Fibroblast of mammary gland (primary cell): Measurements from ENCODE around the gene CCDC141.

Experiments used
- DNase-seq: peaks from one replicate; pipeline ENCODE4 v3.0.0-alpha.2; 2010; ENCODE audit warnings: low read depth
- H3K4me3 ChIP-seq: 2 replicates; pipeline ENCODE4 v1.5.1; 2011; ENCODE audit warnings: low read depth, mild to moderate bottlenecking, low read length, moderate library complexity; ENCODE audit not compliant: control insufficient read depth
- TF ChIP-seq, protein P1 (sequence below): conservative IDR thresholded peaks from 2 replicates; pipeline ENCODE4 v1.5.1; 2011; ENCODE audit warnings: low read depth, low read length, inconsistent platforms; ENCODE audit not compliant: control insufficient read depth, insufficient read depth

Gene CCDC141

DNA sequence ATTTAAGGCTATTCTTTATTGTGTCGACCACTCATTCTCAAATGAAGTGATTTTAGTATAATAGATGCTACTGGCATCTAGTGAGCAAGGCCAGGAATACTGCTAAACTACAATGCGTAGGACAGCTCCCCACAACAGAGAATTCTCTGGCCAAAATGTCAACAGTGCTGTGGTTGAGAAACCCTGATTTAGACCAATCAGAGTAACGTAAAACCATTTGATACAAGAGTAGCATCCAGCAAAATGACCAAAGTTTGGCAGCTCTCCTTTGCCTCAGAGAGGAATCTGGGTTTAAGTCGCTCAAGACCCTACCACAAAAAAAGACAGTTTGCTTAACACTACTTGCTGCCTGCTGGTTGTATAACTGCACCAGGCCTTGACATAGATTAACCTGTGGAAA is 205.7 kb downstream of the CCDC141 start:
- TF ChIP-seq, protein P1, sequence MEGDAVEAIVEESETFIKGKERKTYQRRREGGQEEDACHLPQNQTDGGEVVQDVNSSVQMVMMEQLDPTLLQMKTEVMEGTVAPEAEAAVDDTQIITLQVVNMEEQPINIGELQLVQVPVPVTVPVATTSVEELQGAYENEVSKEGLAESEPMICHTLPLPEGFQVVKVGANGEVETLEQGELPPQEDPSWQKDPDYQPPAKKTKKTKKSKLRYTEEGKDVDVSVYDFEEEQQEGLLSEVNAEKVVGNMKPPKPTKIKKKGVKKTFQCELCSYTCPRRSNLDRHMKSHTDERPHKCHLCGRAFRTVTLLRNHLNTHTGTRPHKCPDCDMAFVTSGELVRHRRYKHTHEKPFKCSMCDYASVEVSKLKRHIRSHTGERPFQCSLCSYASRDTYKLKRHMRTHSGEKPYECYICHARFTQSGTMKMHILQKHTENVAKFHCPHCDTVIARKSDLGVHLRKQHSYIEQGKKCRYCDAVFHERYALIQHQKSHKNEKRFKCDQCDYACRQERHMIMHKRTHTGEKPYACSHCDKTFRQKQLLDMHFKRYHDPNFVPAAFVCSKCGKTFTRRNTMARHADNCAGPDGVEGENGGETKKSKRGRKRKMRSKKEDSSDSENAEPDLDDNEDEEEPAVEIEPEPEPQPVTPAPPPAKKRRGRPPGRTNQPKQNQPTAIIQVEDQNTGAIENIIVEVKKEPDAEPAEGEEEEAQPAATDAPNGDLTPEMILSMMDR = no peak
- no peak overlapping the region for H3K4me3 ChIP-seq
- DNase-seq = no peak

GRCh38 chr2:178843697-178844096 is 206.2 kb downstream of the CCDC141 start:
- TF ChIP-seq, protein P1 = no peak
- no peak for DNase-seq
- no peak overlapping the region for H3K4me3 ChIP-seq

DNA sequence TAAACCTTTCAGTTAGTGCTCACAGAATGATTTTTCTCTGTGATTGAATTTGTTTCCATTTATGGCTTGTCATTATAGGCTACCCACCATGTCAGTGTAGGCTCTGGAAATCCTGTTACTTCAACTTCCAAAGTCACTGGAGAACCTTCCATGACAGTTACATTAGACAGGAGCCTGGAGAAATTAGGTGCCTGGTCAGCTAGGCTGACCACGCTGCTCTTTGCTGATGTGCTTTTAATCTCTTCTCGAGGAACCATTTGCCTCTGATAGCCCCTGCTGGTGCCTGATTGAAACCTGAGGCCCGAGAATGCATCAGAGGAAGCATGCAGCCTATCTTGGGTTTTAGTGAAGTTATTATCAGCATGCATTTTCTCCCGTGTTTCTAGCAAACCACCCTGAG is 213.1 kb downstream of the CCDC141 start:
- H3K4me3 ChIP-seq = no peak overlapping the region
- no peak for DNase-seq
- TF ChIP-seq, protein P1 = no peak

DNA sequence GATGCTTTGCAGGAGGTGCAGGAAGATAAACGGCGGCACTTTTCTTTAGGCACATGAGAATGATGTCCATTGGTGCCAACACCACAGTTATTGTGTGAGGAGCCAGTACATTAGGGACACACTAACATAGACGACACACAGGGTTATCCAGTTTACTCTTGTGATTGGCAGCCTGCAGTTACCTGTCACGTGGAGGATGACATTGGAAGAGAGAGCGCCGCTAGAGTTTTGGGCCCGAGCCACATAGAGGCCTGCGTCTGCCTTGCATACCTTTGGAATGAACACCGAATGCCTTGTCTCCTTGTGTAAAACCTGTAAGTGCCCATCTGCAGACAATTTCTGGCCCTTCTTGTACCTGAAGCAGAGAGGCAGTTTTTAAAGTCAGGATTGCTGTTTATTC is 215.9 kb downstream of the CCDC141 start:
- TF ChIP-seq, protein P1 = no peak
- no peak for DNase-seq
- H3K4me3 ChIP-seq = no peak overlapping the region

DNA sequence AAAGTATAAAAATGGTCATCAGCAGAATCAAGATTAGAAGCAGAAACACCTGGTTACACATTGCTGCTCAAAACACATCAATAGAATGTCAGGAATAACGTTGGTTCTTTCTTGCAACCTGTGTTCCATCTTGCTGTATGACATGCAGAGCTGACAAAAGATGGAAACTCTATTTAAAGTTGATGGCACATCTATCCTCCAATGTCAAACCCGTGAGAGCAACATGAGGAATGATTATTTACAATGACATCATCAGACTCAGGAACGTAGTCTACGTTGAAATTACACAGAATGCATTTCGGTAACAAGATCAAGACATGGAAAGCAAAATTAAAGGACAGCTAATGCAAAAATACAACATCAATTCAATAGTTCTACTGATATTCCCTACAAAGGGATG is 216.6 kb downstream of the CCDC141 start:
- DNase-seq = no peak
- no peak overlapping the region for H3K4me3 ChIP-seq
- TF ChIP-seq, protein P1 = no peak

GRCh38 chr2:178830451-178830850 is 219.5 kb downstream of the CCDC141 start:
- no peak overlapping the region for H3K4me3 ChIP-seq
- DNase-seq = no peak
- TF ChIP-seq, protein P1 = no peak

- H3K4me3 ChIP-seq = no peak overlapping the region
- TF ChIP-seq, protein P1 = no peak
- peak; percentile 28 for DNase-seq
These were observed 220.0 kb downstream of the CCDC141 start for GRCh38 chr2:178829981-178830380.
